HepG2 (cell line): Measurements from ENCODE around the gene WIZ. TPM values are rescaled to one million over a fixed set of nuclear protein-coding genes. Genes with fewer than 3 reads are reported as not detected.

Experiments
- ATAC-seq: fragments of 200-7000 bp; cut with Tn5 transposase; 3 replicates; pipeline ENCODE4 v1.9.1; 2020; ENCODE audit warnings: mild to moderate bottlenecking, moderate library complexity
- BruUV-seq: library from RNA; stranded (reverse); fragments of 400-500 nt; replicated peaks from 2 replicates; lab custom pipeline; 2021; lab: Mats Ljungman, UMichigan
- CTCF ChIA-PET: fragments of 300-600 bp; formaldehyde crosslinking; extraction: SDS; loops from one replicate; lab custom pipeline; 2021; ENCODE audit warnings: low total read pairs, inconsistent platforms, low intra/inter-chr PET ratio; lab: Yijun Ruan, JAX
- POLR2A ChIA-PET: fragments of 350-600 bp; sonication (Branson Sonifier 250); formaldehyde crosslinking; loops from one replicate; lab custom pipeline; 2020; ENCODE audit warnings: antibody characterized with exemption, inconsistent platforms; lab: Yijun Ruan, JAX
- DNase-seq: peaks from one replicate; pipeline ENCODE4 v3.0.0-alpha.2; 2015; ENCODE audit warnings: low spot score
- FAIRE-seq: peaks from 3 replicates; lab custom pipeline; 2011; peaks lifted over from hg19 to GRCh38; lab: Jason Lieb, UNC
- H2AFZ ChIP-seq: one replicate; pipeline ENCODE4 v1.6.1; 2011; ENCODE audit warnings: low read length, inconsistent platforms
- H3K27ac ChIP-seq: fragments of 300-600 bp; 3 replicates; pipeline ENCODE4 v1.8.0; 2011; ENCODE audit warnings: mixed run types, mild to moderate bottlenecking, mixed read lengths, low read length, inconsistent platforms; ENCODE audit not compliant: insufficient read depth; ENCODE audit errors: extremely low read length
- H3K27me3 ChIP-seq, 2 experiments: fragments of 200-600 bp in 1 of 2; 2 replicates in 1 of 2; 3 replicates in 1 of 2; pipeline versions ENCODE4 v1.6.0 to v1.8.0; 2011; ENCODE audit warnings: low read length in 2 of 2, mild to moderate bottlenecking in 2 of 2, moderate library complexity in 2 of 2, inconsistent platforms in 1 of 2; ENCODE audit not compliant: insufficient read depth in 2 of 2, control insufficient read depth in 1 of 2
- H3K36me3 ChIP-seq, 2 experiments: fragments of 200-600 bp in 1 of 2; replicated peaks in 1 of 2; 2 replicates in 1 of 2; 3 replicates in 1 of 2; pipeline versions ENCODE4 v1.5.1 to v1.8.0; 2011; ENCODE audit warnings: low read length in 2 of 2, inconsistent platforms in 1 of 2; ENCODE audit not compliant: insufficient read depth in 2 of 2, control insufficient read depth in 1 of 2
- H3K4me1 ChIP-seq: 2 replicates; pipeline ENCODE4 v1.5.1; 2012; ENCODE audit warnings: low read length, inconsistent platforms; ENCODE audit not compliant: insufficient read depth
- H3K4me2 ChIP-seq: 2 replicates; pipeline ENCODE4 v1.6.0; 2011; ENCODE audit warnings: low read depth, low read length, inconsistent platforms
- H3K4me3 ChIP-seq, 3 experiments: fragments of 200-600 bp in 1 of 3; sonication (generic), shearing (Covaris generic) in 1 of 3; replicated peaks in 1 of 3; 2 replicates each; pipeline ENCODE4 v1.5.1; 2011 to 2016; ENCODE audit warnings: low read length in 3 of 3, inconsistent platforms in 2 of 3, low read depth in 2 of 3, mild to moderate bottlenecking in 2 of 3, control low read depth in 1 of 3, mixed read lengths in 1 of 3; ENCODE audit not compliant: insufficient read depth in 1 of 3
- H3K79me2 ChIP-seq: one replicate; pipeline ENCODE4 v1.6.1; 2011; ENCODE audit warnings: low read length, inconsistent platforms; ENCODE audit not compliant: insufficient read depth
- H3K9ac ChIP-seq: 2 replicates; pipeline ENCODE4 v1.6.0; 2011; ENCODE audit warnings: mild to moderate bottlenecking, low read depth, low read length, inconsistent platforms; ENCODE audit not compliant: insufficient read depth
- H3K9me3 ChIP-seq: 2 replicates; pipeline ENCODE4 v1.5.1; 2012; ENCODE audit warnings: mild to moderate bottlenecking, low read length
- H4K20me1 ChIP-seq: 2 replicates; pipeline ENCODE4 v1.6.0; 2011; ENCODE audit warnings: inconsistent platforms, mild to moderate bottlenecking, low read length, moderate library complexity; ENCODE audit not compliant: insufficient read depth
- CHD4 ChIP-seq: fragments of 200-600 bp; sonication (generic); IDR thresholded peaks from 2 replicates; pipeline ENCODE4 v1.7.0; 2017; ENCODE audit warnings: mild to moderate bottlenecking, low read length, borderline replicate concordance
- HOXA3 ChIP-seq: sonication (generic); formaldehyde crosslinking; IDR thresholded peaks from 2 replicates; pipeline ENCODE4 v1.5.0; 2020; ENCODE audit warnings: missing genetic modification reagents
- SP1 ChIP-seq, 2 experiments: fragments of 450-650 bp in 1 of 2; sonication (generic) in 1 of 2; formaldehyde crosslinking in 1 of 2; IDR thresholded peaks; 2 replicates each; pipeline versions ENCODE4 v1.4.0 to v1.6.1; 2016 to 2020; ENCODE audit warnings: missing genetic modification reagents in 1 of 2
- ZFP41 ChIP-seq: sonication (generic); formaldehyde crosslinking; IDR thresholded peaks from 2 replicates; pipeline ENCODE4 v1.4.0; 2020; ENCODE audit warnings: mild to moderate bottlenecking, missing genetic modification reagents, borderline replicate concordance
- ZIK1 ChIP-seq: sonication (generic); formaldehyde crosslinking; IDR thresholded peaks from 2 replicates; pipeline ENCODE4 v1.5.0; 2020; ENCODE audit warnings: mild to moderate bottlenecking, low read depth, missing genetic modification reagents, borderline replicate concordance
- ZNF10 ChIP-seq: sonication (generic); formaldehyde crosslinking; IDR thresholded peaks from 2 replicates; pipeline ENCODE4 v1.4.0; 2020; ENCODE audit warnings: mild to moderate bottlenecking, low read depth, missing genetic modification reagents, borderline replicate concordance
- ZNF225 ChIP-seq: sonication (generic); formaldehyde crosslinking; IDR thresholded peaks from 2 replicates; pipeline ENCODE4 v1.4.0; 2020; ENCODE audit warnings: mild to moderate bottlenecking, missing genetic modification reagents
- ZNF329 ChIP-seq: sonication (generic); formaldehyde crosslinking; IDR thresholded peaks from 2 replicates; pipeline ENCODE4 v1.9.0; 2021; ENCODE audit warnings: low read depth, mild to moderate bottlenecking, missing genetic modification reagents
- ZNF619 ChIP-seq: sonication (generic); formaldehyde crosslinking; IDR thresholded peaks from 2 replicates; pipeline ENCODE4 v1.4.0; 2020; ENCODE audit warnings: mild to moderate bottlenecking, missing genetic modification reagents
- ZNF780A ChIP-seq: sonication (generic); formaldehyde crosslinking; IDR thresholded peaks from 2 replicates; pipeline ENCODE4 v1.8.0; 2022; ENCODE audit warnings: mild to moderate bottlenecking, missing genetic modification reagents, moderate library complexity
- WGBS: methylation state at CpG from one replicate; pipeline ENCODE4 v1.1.6; 2017; ENCODE audit warnings: low lambda C conversion rate; 5-methylcytosine and 5-hydroxymethylcytosine counted together
- in situ Hi-C: cut with HindIII; loops from 2 replicates; pipeline ENCODE4 v1.10.0; 2017; ENCODE audit warnings: low pct_unique_long_range_greater_than_20kb; ENCODE audit not compliant: extremely low pct_ligation_motif_present
- intact Hi-C: fragments of 100-400 bp; cut with micrococcal nuclease; formaldehyde crosslinking; loops from one replicate; pipeline ENCODE4 v1.10.0; 2022; ENCODE audit not compliant: unreplicated experiment
- polyA plus RNA-seq, 8 experiments: library from polyadenylated mRNA; depleted of rRNA in 3 of 8; stranded (reverse) in 7 of 8; unstranded in 1 of 8; fragments of >200 nt; fragmentation: Illumina TruSeq in 4 of 8; extraction: Trizol in 4 of 8; gene quantifications; 2 replicates each; pipeline versions ENCODE4 v1.2.1 to v1.2.3, GENCODE V29; 2011 to 2016; ENCODE audit warnings: low read depth in 4 of 8, missing spikeins in 1 of 8, mixed read lengths in 1 of 8; ENCODE audit not compliant: insufficient read depth in 1 of 8
- total RNA-seq, 5 experiments: library from RNA; depleted of rRNA; stranded (reverse); fragments of >200 nt; fragmentation: Illumina TruSeq; extraction: Trizol; gene quantifications; 2 replicates each; pipeline ENCODE4 v1.2.3, GENCODE V29; 2016; ENCODE audit warnings: low read depth in 1 of 5
- TF ChIP-seq, protein P1 (sequence below): sonication (generic); formaldehyde crosslinking; IDR thresholded peaks from 2 replicates; pipeline ENCODE4 v1.4.0; 2020; ENCODE audit warnings: missing genetic modification reagents
- TF ChIP-seq, protein P2 (sequence below): sonication (generic); formaldehyde crosslinking; IDR thresholded peaks from 2 replicates; pipeline ENCODE4 v1.9.0; 2021; ENCODE audit warnings: missing genetic modification reagents, borderline replicate concordance
- TF ChIP-seq, protein P3 (sequence below): sonication (generic); formaldehyde crosslinking; IDR thresholded peaks from 2 replicates; pipeline ENCODE4 v1.4.0; 2020; ENCODE audit warnings: missing genetic modification reagents, borderline replicate concordance
- TF ChIP-seq, protein P4 (sequence below): sonication (generic); formaldehyde crosslinking; IDR thresholded peaks from 2 replicates; pipeline ENCODE4 v1.4.0; 2020; ENCODE audit warnings: missing genetic modification reagents

Gene WIZ
- total and polyA plus RNA-seq, 2 of the 13 experiments (the other 11 are each of a cell fraction or from before 2014, with no cell fraction given): 4.7 to 4.8 TPM

DNA sequence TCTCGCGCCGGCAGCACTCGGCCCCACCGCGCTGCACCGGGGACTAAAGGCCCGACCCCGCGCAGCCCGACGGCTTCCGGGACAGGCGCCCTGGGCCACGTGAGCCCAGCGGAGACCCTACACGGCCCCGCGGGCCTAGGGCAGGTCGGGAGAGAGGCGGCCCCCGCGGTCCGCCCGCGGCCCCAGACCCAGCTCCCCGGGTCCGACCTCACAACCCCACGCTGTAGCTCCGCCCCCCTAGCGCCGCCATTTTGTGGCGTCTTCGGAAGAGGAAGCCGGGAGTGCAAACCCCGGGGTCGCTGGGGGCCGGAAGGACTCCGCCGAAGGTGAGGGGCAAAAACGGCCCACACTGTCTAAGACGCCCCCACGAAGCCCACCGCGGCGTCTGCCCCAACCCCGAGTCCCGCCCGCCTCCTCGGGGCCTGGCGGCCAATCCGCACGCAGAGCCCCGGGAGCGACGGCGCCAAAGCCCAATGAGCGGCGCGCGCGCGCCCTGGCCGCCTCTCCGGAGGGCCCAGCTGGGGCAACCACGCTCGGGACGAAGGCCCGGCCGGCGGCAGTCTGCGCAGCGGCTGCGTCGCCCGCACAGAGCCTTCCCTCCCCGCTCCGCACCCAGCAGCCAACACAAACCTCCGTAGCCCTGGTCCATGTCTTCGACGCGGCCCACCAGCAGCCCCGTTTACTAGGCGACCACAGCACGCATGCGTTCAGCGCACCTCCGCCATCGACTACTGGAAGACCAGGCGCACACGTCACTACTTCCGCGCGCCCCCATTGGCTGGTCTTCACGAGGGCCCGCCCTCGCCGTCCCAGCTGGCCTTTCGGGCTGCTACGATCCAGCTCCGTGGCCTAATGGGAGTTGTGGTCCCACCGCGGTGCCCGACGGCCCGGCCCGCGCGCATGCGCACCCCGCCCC lies 70.4 kb downstream of the WIZ start, which contains the start of gene AKAP8:
TSS of gene AKAP8 (minus strand) at position 705 of the 916 bp plus-strand sequence. CDS start at position 649, 56 bp downstream.
- Histone ChIP-seq H3K9ac (peak within 1 kb of the TSS; percentile 99), H3K4me1 (peaks cover 48% of the 10 kb centered on the region), H3K4me3 (peak within 1 kb of the TSS; percentile 84 to 98 (median 91)), H3K27ac (peak within 1 kb of the TSS; percentile 95), H2AFZ (no peak within 1 kb of the TSS), H3K27me3 (no peaks in the 10 kb centered on the region; a peak in 1 of 5 replicates), H3K36me3 (peaks cover 0 to 27% of the 10 kb centered on the region in 2 experiments; a peak in 2 of 5 replicates), H3K79me2 (peaks cover 47% of the 10 kb centered on the region), H3K9me3 (no peaks in the 10 kb centered on the region), H4K20me1 (peaks cover 35% of the 10 kb centered on the region), H3K4me2 (peak within 1 kb of the TSS; percentile 98)
- FAIRE-seq (no peak), DNase-seq (peak; percentile 96), ATAC-seq (peak; percentile 88)
- BruUV-seq: TSS peak; percentile 62
- CTCF ChIA-PET: no interaction called here
- WGBS: 3% methylated on average over 25 of the region's 111 CpGs
- POLR2A ChIA-PET: interaction anchor here (0.6 to 3.6 kb wide), 22 partner anchors 11 to 176 kb away, joined by 3 to 67 read pairs (median 6); partner anchors contain the start of genes AKAP8L and BRD4
- in situ Hi-C loops: no loop called here
- intact Hi-C loops: loop anchor here (5.0 to 10.0 kb wide), 3 partner anchors 33 to 95 kb away; no protein-coding TSS in a partner anchor
- TF ChIP-seq, protein P1, sequence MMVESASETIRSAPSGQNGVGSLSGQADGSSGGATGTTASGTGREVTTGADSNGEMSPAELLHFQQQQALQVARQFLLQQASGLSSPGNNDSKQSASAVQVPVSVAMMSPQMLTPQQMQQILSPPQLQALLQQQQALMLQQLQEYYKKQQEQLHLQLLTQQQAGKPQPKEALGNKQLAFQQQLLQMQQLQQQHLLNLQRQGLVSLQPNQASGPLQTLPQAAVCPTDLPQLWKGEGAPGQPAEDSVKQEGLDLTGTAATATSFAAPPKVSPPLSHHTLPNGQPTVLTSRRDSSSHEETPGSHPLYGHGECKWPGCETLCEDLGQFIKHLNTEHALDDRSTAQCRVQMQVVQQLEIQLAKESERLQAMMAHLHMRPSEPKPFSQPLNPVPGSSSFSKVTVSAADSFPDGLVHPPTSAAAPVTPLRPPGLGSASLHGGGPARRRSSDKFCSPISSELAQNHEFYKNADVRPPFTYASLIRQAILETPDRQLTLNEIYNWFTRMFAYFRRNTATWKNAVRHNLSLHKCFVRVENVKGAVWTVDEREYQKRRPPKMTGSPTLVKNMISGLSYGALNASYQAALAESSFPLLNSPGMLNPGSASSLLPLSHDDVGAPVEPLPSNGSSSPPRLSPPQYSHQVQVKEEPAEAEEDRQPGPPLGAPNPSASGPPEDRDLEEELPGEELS: 0 out of 2 replicates have a peak, but pooled peaks have one; percentile 22
- no peak for TF ChIP-seq CHD4
- TF ChIP-seq SP1 (IDR thresholded peaks at IDR 0.05): no peak
- peak; percentile 67; the same call in 1 of the 2 replicates for TF ChIP-seq SP1 (CRISPR knock-in tag; IDR thresholded peaks at IDR 0.05)
- TF ChIP-seq, protein P2, sequence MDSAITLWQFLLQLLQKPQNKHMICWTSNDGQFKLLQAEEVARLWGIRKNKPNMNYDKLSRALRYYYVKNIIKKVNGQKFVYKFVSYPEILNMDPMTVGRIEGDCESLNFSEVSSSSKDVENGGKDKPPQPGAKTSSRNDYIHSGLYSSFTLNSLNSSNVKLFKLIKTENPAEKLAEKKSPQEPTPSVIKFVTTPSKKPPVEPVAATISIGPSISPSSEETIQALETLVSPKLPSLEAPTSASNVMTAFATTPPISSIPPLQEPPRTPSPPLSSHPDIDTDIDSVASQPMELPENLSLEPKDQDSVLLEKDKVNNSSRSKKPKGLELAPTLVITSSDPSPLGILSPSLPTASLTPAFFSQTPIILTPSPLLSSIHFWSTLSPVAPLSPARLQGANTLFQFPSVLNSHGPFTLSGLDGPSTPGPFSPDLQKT (CRISPR knock-in tag): no peak
- TF ChIP-seq ZNF10 (CRISPR knock-in tag): no peak
- no peak for TF ChIP-seq ZNF619
- no peak; the same call in 1 of the 2 replicates for TF ChIP-seq ZIK1 (CRISPR knock-in tag)
- TF ChIP-seq ZNF329 (CRISPR knock-in tag): peak; percentile 16; the same call in 1 of the 2 replicates
- TF ChIP-seq ZNF780A: peak; percentile 86; the same call in 1 of the 2 replicates
- TF ChIP-seq, protein P3, sequence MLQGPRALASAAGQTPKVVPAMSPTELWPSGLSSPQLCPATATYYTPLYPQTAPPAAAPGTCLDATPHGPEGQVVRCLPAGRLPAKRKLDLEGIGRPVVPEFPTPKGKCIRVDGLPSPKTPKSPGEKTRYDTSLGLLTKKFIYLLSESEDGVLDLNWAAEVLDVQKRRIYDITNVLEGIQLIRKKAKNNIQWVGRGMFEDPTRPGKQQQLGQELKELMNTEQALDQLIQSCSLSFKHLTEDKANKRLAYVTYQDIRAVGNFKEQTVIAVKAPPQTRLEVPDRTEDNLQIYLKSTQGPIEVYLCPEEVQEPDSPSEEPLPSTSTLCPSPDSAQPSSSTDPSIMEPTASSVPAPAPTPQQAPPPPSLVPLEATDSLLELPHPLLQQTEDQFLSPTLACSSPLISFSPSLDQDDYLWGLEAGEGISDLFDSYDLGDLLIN: 0 out of 2 replicates have a peak, but pooled peaks have one; percentile 21
- TF ChIP-seq ZFP41 (CRISPR knock-in tag): peak; percentile 18; the same call in 1 of the 2 replicates
- TF ChIP-seq HOXA3 (CRISPR knock-in tag): peak; percentile 90
- TF ChIP-seq, protein P4, sequence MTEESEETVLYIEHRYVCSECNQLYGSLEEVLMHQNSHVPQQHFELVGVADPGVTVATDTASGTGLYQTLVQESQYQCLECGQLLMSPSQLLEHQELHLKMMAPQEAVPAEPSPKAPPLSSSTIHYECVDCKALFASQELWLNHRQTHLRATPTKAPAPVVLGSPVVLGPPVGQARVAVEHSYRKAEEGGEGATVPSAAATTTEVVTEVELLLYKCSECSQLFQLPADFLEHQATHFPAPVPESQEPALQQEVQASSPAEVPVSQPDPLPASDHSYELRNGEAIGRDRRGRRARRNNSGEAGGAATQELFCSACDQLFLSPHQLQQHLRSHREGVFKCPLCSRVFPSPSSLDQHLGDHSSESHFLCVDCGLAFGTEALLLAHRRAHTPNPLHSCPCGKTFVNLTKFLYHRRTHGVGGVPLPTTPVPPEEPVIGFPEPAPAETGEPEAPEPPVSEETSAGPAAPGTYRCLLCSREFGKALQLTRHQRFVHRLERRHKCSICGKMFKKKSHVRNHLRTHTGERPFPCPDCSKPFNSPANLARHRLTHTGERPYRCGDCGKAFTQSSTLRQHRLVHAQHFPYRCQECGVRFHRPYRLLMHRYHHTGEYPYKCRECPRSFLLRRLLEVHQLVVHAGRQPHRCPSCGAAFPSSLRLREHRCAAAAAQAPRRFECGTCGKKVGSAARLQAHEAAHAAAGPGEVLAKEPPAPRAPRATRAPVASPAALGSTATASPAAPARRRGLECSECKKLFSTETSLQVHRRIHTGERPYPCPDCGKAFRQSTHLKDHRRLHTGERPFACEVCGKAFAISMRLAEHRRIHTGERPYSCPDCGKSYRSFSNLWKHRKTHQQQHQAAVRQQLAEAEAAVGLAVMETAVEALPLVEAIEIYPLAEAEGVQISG (CRISPR knock-in tag): peak; percentile 74
- TF ChIP-seq ZNF225 (CRISPR knock-in tag): no peak; the same call in 1 of the 2 replicates
